Measurements from ENCODE around the gene TERT. TPM values are rescaled to one million over a fixed set of nuclear protein-coding genes. Genes with fewer than 3 reads are reported as not detected.
"Not testable (repeated sequence)": the region's sequence is repeated elsewhere in the genome, so short reads cannot be mapped to it uniquely, and the experiment has no call there.

TERT gene
- polyA plus RNA-seq, 2 of the 4 experiments (the other 2 are of a cell fraction): 1.1 to 4.0 TPM

GRCh38 chr5:1268666-1269065 is 26.2 kb downstream of the TERT start:
- ATAC-seq (no peak), FAIRE-seq (no peak), DNase-seq (ENCODE audit: low read depth in 1 of 2, low spot score in 1 of 2) (no peak)
- TF ChIP-seq SREBF2 (IDR thresholded peaks at IDR 0.05) (no peak), NFE2L2 (conservative IDR thresholded peaks at IDR 0.05; ENCODE audit: low read length) (no peak), TFCP2L1 (CRISPR knock-in tag; IDR thresholded peaks at IDR 0.05) (no peak)
- POLR2A ChIA-PET: no interaction called here
- 93% methylated on average over 13 of the region's 13 CpGs for WGBS (ENCODE audit: missing lambda C conversion rate)
- Histone ChIP-seq H3K9me3 (no peaks in the 10 kb centered on the region), H3K4me3 (no peak overlapping the region), H3K4me2 (no peak overlapping the region), H3K27ac (no peak overlapping the region), H3K4me1 (no peaks in the 10 kb centered on the region)
- CTCF ChIA-PET: no interaction called here

DNA sequence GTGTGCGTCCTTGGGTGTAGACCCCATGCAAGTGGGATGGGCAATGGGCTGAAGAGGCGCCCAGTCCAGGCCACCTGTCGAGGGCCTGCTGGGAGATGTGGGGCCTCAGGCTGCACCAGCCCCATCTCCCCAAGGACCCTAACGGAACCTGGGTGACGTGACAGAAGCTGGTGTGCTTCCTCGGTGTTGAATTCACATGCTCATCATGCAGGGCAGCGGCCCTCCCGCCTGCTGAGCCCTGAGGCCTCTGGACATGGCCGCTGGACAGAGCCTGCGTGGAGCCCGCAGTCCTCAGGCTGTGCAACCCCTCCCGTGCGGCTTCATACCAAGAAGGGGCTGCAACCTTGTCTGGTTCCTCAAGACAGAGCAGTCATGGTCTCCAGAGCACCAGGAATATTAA is 26.8 kb downstream of the TERT start:
- CTCF ChIA-PET: interaction anchor here (0.6 kb wide), 1 partner anchor 72 kb away, joined by 3 read pairs; no protein-coding TSS in a partner anchor
- WGBS (ENCODE audit: missing lambda C conversion rate): 92% methylated on average over 9 of the region's 13 CpGs
- FAIRE-seq: no peak
- no peaks in the 10 kb centered on the region for H3K4me1 ChIP-seq
- no peak for ATAC-seq
- H3K27ac ChIP-seq: no peak overlapping the region
- no peak overlapping the region for H3K4me3 ChIP-seq
- no peak overlapping the region for H3K4me2 ChIP-seq
- no peaks in the 10 kb centered on the region for H3K9me3 ChIP-seq
- POLR2A ChIA-PET: interaction anchor here (0.6 kb wide), 1 partner anchor 78 kb away, joined by 3 read pairs; no protein-coding TSS in a partner anchor
- TF ChIP-seq TFCP2L1 (CRISPR knock-in tag; IDR thresholded peaks at IDR 0.05) (no peak), KDM5A (IDR thresholded peaks at IDR 0.05) (no peak), TP53 (CRISPR knock-in tag; IDR thresholded peaks at IDR 0.05) (no peak), ZFP36 (IDR thresholded peaks at IDR 0.05; ENCODE audit: borderline replicate concordance, partially characterized antibody) (no peak), RARB (CRISPR knock-in tag; IDR thresholded peaks at IDR 0.05) (no peak), FOSB (CRISPR knock-in tag; IDR thresholded peaks at IDR 0.05) (no peak), EHF (CRISPR knock-in tag; IDR thresholded peaks at IDR 0.05) (no peak), RNF2 (IDR thresholded peaks at IDR 0.05; ENCODE audit: borderline replicate concordance, low read depth) (no peak), SMC3 (IDR thresholded peaks at IDR 0.05) (no peak), JUN (IDR thresholded peaks at IDR 0.05) (no peak), MAFK (IDR thresholded peaks at IDR 0.05; ENCODE audit: partially characterized antibody) (no peak), ESRRA (IDR thresholded peaks at IDR 0.05; ENCODE audit: borderline replicate concordance, low read length) (no peak), HOXB5 (CRISPR knock-in tag; IDR thresholded peaks at IDR 0.05) (no peak), FOSL2 (IDR thresholded peaks at IDR 0.05) (no peak), FOSL2 (CRISPR knock-in tag; IDR thresholded peaks at IDR 0.05) (no peak), CHD4 (IDR thresholded peaks at IDR 0.05; ENCODE audit: borderline replicate concordance) (no peak), CHD2 (IDR thresholded peaks at IDR 0.05; ENCODE audit: low read length, partially characterized antibody) (no peak), E2F6 (IDR thresholded peaks at IDR 0.05; ENCODE audit: borderline replicate concordance, low read depth) (no peak)
- TF ChIP-seq, protein P1, sequence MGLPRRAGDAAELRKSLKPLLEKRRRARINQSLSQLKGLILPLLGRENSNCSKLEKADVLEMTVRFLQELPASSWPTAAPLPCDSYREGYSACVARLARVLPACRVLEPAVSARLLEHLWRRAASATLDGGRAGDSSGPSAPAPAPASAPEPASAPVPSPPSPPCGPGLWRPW (IDR thresholded peaks at IDR 0.05): no peak
- no peak for DNase-seq (ENCODE audit: low read depth in 1 of 2, low spot score in 1 of 2)

- DNase-seq (ENCODE audit: low read depth in 1 of 2, low spot score in 1 of 2); H3K4me2 ChIP-seq; FAIRE-seq; ATAC-seq; POLR2A ChIA-PET; H3K4me1 ChIP-seq; H3K27ac ChIP-seq; H3K4me3 ChIP-seq; H3K9me3 ChIP-seq: not testable (repeated sequence)
- over 99% methylated on average over 5 of the region's 5 CpGs for WGBS (ENCODE audit: missing lambda C conversion rate)
- CTCF ChIA-PET: interaction anchor here (1.1 kb wide), 1 partner anchor 9 kb away, joined by 3 read pairs; no protein-coding TSS in a partner anchor
Observed at GRCh38 chr5:1267464-1267863, 27.4 kb downstream of the TERT start.

DNA sequence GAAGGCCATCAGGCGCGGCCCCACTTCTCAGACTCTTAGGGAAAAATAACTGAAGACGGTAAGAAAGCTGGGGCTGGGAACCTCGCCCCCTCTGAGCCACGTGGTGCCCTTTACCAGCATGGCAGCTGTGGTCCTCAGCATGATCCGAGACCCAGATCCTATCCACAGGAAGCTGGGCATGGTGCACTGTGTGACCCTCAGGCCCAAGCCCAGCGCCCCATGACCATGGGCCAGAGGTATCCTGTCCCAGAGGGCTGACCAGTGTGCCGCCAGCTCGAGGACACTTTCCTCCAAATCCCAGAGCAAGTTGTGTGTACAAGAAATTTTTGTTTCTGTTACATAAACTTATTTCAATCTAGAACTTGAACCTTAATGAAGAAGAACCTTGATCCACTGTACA is 28.1 kb downstream of the TERT start:
- Histone ChIP-seq H3K27ac (no peak overlapping the region), H3K4me2 (no peak overlapping the region), H3K4me1 (no peaks in the 10 kb centered on the region), H3K9me3 (no peaks in the 10 kb centered on the region), H3K4me3 (no peak overlapping the region)
- ATAC-seq (no peak), FAIRE-seq (no peak), DNase-seq (ENCODE audit: low read depth in 1 of 2, low spot score in 1 of 2) (no peak)
- CTCF ChIA-PET: interaction anchor here (0.9 to 1.1 kb wide), 2 partner anchors 10 to 11 kb away, joined by 3 read pairs; no protein-coding TSS in a partner anchor
- TF ChIP-seq MAZ (IDR thresholded peaks at IDR 0.05; ENCODE audit: borderline replicate concordance, low read depth, low read length) (no peak), EHMT2 (IDR thresholded peaks at IDR 0.05; ENCODE audit: low read depth) (no peak), CHD2 (IDR thresholded peaks at IDR 0.05; ENCODE audit: low read length, partially characterized antibody) (no peak), HOXB13 (CRISPR knock-in tag; IDR thresholded peaks at IDR 0.05; ENCODE audit: low read depth) (no peak), CTCF (IDR thresholded peaks at IDR 0.05) (no peak), TFCP2L1 (CRISPR knock-in tag; IDR thresholded peaks at IDR 0.05) (no peak), MAFK (IDR thresholded peaks at IDR 0.05; ENCODE audit: partially characterized antibody) (no peak), PHF8 (IDR thresholded peaks at IDR 0.05; ENCODE audit: borderline replicate concordance, low read depth) (no peak), TP53 (CRISPR knock-in tag; IDR thresholded peaks at IDR 0.05) (no peak), FOXS1 (CRISPR knock-in tag; IDR thresholded peaks at IDR 0.05) (no peak), JUN (IDR thresholded peaks at IDR 0.05) (no peak)
- POLR2A ChIA-PET: no interaction called here
- WGBS (ENCODE audit: missing lambda C conversion rate): 88% methylated on average over 6 of the region's 9 CpGs
